NCI-H2227 (cell line): ENCODE measurements around the gene KRTAP9-6.
"Not testable (repeated sequence)": the region's sequence is repeated elsewhere in the genome, so short reads cannot be mapped to it uniquely, and the experiment has no call there.

Experiments
- DNase-seq: peaks from one replicate; lab custom pipeline; 2025; ENCODE audit not compliant: unreplicated experiment; lab: John Stamatoyannopoulos, UW

KRTAP9-6 gene

GRCh38 chr17:41267711-41268110 lies 2.5 kb downstream of the KRTAP9-6 start:
- no peak for DNase-seq

DNA sequence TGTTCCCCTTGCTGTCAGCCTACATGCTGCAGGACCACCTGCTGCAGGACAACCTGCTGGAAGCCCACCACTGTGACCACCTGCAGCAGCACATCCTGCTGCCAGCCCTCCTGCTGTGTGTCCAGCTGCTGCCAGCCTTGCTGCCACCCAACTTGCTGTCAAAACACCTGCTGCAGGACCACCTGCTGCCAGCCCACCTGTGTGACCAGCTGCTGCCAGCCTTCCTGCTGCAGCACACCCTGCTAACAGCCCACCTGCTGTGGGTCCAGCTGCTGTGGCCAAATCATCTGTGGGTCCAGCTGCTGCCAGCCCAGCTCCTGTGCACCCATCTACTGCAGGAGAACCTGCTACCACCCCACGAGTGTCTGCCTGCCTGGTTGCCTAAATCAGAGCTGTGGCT lies 6.1 kb downstream of the KRTAP9-6 start:
- DNase-seq: not testable (repeated sequence)

DNA sequence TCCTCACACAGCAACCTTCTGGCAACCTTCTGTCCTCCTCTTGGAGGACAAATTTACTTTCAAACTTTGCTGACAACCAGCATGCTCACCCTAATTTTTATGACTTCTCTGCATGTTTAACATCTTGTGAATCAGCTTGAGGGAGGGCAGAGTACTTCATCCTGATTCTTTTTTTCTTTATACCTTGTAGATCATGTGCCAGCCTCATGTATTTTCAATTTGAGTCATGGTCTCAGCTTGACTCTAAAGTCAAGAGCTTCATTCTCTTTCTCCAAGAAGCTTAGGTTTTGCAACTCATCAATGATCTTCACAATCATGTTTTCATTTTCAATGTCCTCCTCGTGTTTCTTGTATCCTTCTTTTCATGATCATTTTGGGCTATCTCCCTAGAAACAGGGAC lies 6.7 kb downstream of the KRTAP9-6 start:
- DNase-seq: no peak

DNA sequence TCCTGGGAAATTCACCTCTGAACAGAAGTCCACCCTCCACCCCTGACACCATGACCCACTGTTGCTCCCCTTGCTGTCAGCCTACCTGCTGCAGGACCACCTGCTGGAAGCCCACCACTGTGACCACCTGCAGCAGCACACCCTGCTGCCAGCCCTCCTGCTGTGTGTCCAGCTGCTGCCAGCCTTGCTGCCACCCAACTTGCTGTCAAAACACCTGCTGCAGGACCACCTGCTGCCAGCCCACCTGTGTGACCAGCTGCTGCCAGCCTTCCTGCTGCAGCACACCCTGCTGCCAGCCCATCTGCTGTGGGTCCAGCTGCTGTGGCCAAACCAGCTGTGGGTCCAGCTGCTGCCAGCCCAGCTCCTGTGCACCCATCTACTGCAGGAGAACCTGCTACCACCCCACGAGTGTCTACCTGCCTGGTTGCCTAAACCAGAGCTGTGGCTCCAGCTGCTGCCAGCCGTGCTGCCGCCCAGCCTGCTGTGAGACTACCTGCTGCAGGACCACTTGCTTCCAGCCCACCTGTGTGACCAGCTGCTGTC lies 10.5 kb downstream of the KRTAP9-6 start, which contains the start of gene KRTAP9-7:
KRTAP9-7 (plus strand) TSS at position 51 of the 543 bp plus-strand sequence; CDS start at position 51, 0 bp downstream.
- DNase-seq: not testable (repeated sequence)

DNA sequence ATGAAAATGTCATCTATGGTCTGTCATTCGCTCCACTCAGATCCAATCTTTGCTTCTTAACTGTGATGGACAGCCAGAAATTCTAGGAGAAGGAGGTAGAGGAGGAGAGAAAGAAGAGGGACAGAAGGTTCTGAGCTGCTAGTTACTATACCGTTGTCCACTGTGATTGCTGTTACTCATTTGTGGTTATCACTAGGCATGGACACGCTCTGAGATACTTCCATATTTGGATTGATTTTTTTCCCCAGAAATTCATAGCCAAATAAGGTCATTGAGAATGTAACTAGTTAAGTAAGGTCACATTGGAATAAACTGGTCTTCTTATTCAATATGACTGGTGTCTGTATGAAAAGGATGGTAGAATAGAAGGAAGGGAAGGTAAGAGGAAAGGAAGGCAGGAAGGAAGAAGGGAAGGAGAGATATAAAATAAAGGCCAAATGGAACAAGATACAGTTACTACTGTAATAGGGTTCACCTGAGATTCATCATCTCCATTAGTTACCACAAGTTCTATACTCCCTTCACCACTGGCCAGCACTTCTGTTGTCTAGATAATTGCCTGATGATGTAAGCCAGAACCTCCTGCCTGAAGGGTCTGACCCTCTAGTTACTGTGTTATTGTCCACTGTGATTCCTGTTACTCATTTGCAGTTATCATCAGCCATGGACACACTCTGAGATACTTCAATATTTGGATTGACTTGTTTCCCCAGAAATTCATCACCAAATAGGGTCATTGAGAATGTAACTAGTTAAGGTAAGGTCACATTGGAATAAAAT lies 13.2 kb downstream of the KRTAP9-6 start:
- DNase-seq: no peak

DNA sequence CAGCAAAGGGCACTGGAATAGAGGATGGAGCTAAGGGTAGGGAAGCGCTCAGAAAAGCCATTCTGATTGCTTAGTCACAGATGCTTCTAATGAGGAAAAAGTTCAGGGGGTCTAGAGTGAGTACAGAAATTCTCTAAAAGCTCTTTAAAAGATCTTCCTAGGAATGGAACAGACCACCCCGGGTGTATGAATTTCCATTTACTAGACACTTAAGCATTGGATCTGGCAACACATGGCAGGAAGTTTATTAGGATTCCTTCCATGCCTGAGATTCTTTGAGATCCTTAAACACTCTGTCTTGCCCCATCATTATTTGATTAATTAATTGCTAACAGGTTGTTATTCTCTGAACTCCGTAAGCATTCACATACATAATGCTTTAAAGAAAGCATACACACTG lies 18.9 kb downstream of the KRTAP9-6 start:
- no peak for DNase-seq

DNA sequence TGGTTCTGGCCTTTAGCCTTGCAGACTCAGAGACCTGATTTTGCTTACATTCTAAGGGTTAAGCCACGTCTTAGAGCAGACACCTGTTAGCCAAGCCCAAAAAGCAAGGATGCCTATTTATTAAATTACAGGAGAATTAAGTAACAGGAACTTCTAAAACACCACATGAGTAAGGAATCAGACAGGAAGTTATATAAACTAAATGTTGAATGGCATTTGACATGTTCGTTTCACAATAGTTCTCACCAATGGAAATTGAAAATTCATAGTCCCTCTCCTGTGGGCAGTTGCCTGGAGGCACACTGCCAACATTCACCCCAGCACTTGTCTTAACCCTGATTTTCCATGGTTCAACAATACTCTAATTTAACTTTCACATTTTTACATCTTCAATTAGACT lies 19.4 kb downstream of the KRTAP9-6 start:
- DNase-seq: no peak

- DNase-seq: no peak
Measured at GRCh38 chr17:41287050-41287449, 21.9 kb downstream of the KRTAP9-6 start.

DNA sequence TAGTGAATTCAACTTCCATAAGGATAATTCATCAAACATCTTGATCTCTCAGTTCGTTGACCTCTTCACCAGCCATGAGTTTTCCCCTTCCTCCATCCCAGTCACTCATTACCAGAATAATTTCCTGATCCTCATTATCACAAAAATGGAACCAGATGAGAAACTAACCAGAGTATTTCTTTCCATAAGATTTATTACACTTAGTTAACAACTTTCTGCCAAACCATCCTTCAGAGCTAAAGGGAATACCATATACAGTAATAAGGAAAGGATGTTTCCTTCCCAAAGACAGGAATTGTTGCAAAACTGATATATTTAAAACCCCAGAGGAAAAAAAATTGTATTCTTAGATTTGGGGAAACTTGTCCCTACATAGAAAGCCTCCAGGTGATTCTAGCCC lies 28.8 kb downstream of the KRTAP9-6 start:
- no peak for DNase-seq

- DNase-seq: no peak
Measured at GRCh38 chr17:41296846-41297245, 31.7 kb downstream of the KRTAP9-6 start.

DNA sequence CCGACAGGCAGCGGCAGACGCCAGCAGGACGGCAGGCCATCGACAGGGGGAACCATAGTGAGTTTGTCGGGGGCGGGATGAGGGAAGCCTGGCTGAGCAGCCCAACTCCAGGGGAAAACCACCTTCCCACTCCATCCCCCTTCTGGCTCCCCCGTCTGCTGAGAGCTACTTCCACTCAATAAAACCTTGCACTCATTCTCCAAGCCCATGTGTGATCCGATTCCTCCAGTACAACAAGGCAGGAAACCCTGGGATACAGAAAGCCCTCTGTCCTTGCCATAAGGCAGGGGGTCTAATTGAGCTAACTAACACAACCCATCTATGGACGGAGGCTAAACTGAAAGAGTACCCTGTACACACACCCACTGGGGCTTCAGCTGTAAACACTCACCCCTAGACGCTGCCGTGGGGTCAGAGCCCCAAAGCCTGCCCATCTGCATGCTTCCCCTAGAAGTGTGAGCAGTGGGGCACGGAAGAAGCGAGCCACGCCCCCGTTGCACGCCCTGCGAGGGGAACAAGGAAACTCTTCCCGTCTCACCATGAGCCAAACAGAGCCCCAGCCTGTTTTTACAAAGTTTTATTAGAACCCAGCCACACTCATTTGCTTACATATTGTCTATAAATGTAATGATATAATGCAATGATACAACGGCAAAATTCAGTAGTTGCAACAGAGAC lies 33.4 kb downstream of the KRTAP9-6 start:
- no peak for DNase-seq

- DNase-seq: no peak
Measured at GRCh38 chr17:41301204-41301790, 36.1 kb downstream of the KRTAP9-6 start.

- no peak for DNase-seq
Measured at GRCh38 chr17:41301916-41302901, 37.0 kb downstream of the KRTAP9-6 start, which contains the start of gene KRTAP29-1. Gene KRTAP29-1, minus strand, starts transcription at chr17:41302851. Its CDS starts 0 bp downstream, at chr17:41302851.

- DNase-seq: no peak
Measured at GRCh38 chr17:41302981-41303380, 37.8 kb downstream of the KRTAP9-6 start.

DNA sequence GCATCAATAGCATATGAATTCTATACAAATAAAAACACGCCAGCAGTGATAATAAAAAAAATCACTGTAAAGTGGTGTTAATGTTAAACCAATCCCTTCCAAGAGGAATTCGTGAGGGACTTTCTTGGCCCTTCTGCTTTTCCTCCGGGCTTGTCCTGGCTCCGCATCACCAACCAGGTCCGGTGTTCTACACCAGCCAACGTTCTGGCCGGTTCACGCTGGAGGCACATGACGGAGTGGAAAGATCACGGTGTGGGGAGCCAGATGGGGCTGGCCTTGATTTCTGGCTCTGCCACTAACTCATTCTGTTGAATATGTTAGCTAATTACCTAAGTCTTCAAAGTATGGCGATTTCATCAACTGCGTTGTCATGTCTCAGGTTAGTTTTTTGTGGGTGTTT lies 38.9 kb downstream of the KRTAP9-6 start:
- DNase-seq: no peak

GRCh38 chr17:41307647-41308046 lies 42.5 kb downstream of the KRTAP9-6 start:
- DNase-seq: no peak

DNA sequence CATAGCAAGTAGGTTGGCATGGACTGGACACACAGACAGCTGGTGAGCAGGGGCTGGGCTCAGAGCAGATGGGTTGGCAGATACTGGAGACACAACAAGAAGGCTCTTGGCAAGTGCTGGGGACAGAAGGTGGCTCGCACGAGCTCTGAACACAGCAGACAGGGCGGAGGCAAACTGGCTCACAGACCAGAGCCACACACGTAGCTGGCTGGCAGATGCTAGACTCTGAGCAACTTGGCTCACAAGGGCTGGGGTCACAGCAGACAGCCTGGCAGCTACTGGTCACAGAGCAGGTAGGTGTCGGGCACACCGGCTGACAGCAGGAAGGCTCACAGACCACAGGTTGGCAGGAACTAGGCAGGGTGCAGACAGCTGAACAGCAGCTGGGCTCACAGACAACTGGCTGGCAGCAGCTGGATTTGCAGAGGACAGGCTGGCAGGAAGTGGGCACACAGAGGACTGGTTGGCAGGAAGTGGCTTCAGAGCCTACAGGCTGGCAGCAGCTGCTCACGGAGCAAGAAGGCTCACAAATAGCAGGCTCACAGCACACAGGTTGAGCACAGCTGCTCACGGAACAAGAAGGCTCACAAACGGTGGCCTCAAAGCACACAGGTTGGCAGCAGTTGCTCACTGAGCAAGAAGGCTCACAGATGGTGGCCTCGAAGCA lies 43.2 kb downstream of the KRTAP9-6 start:
- DNase-seq: no peak

- DNase-seq: no peak
Measured at GRCh38 chr17:41308918-41309359, 43.8 kb downstream of the KRTAP9-6 start, which contains the start of gene KRTAP16-1. Gene KRTAP16-1, minus strand, starts transcription at chr17:41309309. Its CDS starts 56 bp downstream, at chr17:41309253.

GRCh38 chr17:41311111-41311510 lies 45.9 kb downstream of the KRTAP9-6 start:
- DNase-seq: no peak
